T-helper 1 cell treated with Interleukin-12 subunit alpha and Interleukin-12 subunit beta and Interleukin-4 antibody, amounts not matched to agents 30 μg/mL and 1 μg/mL, for 36 hours (primary cell): ENCODE measurements around the gene SLC17A1.

ENCODE experiments used
- H3K27ac Mint-ChIP-seq: one replicate; pipeline ENCODE4 v1.8.0; 2021; ENCODE audit warnings: mild to moderate bottlenecking, mixed read lengths
- H3K27me3 Mint-ChIP-seq: one replicate; pipeline ENCODE4 v1.8.0; 2021; ENCODE audit warnings: low read depth, mixed read lengths
- H3K36me3 Mint-ChIP-seq: one replicate; pipeline ENCODE4 v1.8.0; 2021; ENCODE audit warnings: low read depth, mixed read lengths
- H3K4me1 Mint-ChIP-seq: one replicate; pipeline ENCODE4 v1.8.0; 2021; ENCODE audit warnings: low read depth, mixed read lengths
- H3K4me3 Mint-ChIP-seq: one replicate; pipeline ENCODE4 v1.8.0; 2021; ENCODE audit warnings: mild to moderate bottlenecking, moderate library complexity, mixed read lengths
- H3K9me3 Mint-ChIP-seq: one replicate; pipeline ENCODE4 v1.8.0; 2021; ENCODE audit warnings: mixed read lengths

Gene SLC17A1

DNA sequence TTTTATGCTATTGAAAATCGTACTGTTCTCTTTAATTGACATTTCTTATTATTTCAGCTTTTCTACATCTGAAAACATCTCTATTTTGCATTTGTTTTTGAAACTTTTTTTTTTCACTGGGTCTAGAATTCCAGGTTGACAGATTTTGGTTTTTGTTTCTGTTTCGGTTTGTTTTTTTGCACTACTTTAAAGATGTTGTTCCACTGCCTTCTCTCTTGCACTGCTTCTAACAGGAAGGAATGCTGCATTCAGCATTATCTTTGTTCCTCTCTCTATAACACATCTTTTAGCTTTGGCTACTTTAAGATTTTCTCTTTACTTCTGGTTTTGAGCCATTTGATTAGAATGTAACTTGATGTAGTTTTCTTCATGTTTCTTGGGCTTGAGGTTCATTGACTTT is 20.1 kb upstream of the SLC17A1 start:
- Mint-ChIP-seq H3K9me3 (no peaks in the 10 kb centered on the region), H3K27ac (peak overlapping the region; percentile 55), H3K27me3 (peaks cover 6% of the 10 kb centered on the region), H3K36me3 (no peaks in the 10 kb centered on the region), H3K4me1 (peaks cover 9% of the 10 kb centered on the region), H3K4me3 (no peak overlapping the region)

- Mint-ChIP-seq H3K4me1 (no peaks in the 10 kb centered on the region), H3K9me3 (peaks cover 3% of the 10 kb centered on the region), H3K27me3 (peaks cover 8% of the 10 kb centered on the region), H3K4me3 (no peak overlapping the region), H3K27ac (no peak overlapping the region), H3K36me3 (no peaks in the 10 kb centered on the region)
These were observed 12.7 kb upstream of the SLC17A1 start for GRCh38 chr6:25844518-25844917.

GRCh38 chr6:25842526-25842925 is 10.7 kb upstream of the SLC17A1 start:
- no peaks in the 10 kb centered on the region for H3K4me1 Mint-ChIP-seq
- peaks cover 3% of the 10 kb centered on the region for H3K9me3 Mint-ChIP-seq
- no peak overlapping the region for H3K4me3 Mint-ChIP-seq
- peaks cover 5% of the 10 kb centered on the region for H3K27me3 Mint-ChIP-seq
- no peak overlapping the region for H3K27ac Mint-ChIP-seq
- H3K36me3 Mint-ChIP-seq, result no peaks in the 10 kb centered on the region

DNA sequence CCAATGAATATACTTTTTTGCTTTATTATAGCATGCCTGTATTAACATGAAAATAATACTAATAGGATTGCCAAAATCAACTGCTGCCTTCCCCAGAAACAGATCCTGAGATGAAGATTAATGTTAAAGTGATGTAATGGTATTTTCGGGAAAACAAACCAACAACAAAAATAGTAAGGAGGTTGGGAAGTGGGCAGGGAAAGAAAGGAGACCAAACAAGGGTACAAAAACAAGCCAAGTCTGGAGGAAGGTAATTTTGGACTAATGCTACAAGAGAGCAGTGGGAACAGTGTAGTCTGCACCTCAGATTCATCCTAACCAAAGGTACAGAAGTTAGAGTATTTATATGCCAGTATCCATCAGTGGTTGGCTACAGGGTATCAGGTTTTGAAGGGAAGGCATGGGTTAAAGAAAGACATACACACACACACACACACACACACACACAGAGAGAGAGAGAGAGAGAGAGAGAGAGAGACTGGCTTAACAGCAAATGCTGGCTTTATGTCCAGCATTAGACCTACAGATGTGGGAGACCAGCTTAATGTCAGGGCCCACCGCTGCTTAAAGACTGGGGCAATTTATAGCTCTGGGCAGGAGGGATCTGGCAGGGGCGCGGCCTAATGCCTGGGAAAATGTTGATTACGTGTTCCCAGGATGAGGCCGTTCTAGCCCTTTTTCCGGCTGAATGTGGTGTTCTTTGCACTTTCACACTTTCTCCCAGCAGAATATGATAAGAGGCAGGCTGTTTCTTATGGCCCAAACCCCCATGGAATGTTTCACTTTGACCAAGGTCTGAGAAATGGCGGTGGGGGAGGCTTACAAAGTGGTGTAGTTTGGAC is 3.8 kb upstream of the SLC17A1 start:
- H3K36me3 Mint-ChIP-seq, result no peaks in the 10 kb centered on the region
- H3K27me3 Mint-ChIP-seq, result peaks cover 4% of the 10 kb centered on the region
- peaks cover 2% of the 10 kb centered on the region for H3K4me1 Mint-ChIP-seq
- no peak overlapping the region for H3K4me3 Mint-ChIP-seq
- no peak overlapping the region for H3K27ac Mint-ChIP-seq
- H3K9me3 Mint-ChIP-seq, result peaks cover 2% of the 10 kb centered on the region

DNA sequence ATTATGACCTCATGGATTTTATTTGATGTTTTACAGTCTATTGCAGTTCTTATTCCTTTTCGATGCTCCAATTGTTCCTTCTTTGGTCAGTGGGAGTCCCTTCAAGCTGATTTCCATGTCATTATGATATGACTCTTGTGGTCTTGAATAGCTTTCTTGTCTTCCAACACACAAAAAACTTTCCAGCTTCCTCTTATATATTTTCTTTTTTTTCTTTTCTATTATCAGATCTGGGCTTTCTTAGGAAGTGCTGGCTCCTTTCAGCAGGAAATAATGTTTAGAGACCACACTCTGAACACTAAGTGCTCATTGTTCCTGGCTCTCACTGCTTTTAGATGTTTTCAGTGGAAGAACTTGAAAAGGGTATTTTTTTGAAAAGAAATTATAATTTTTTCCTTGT is 3.1 kb upstream of the SLC17A1 start:
- Mint-ChIP-seq H3K4me1 (peaks cover 3% of the 10 kb centered on the region), H3K4me3 (no peak overlapping the region), H3K9me3 (no peaks in the 10 kb centered on the region), H3K27ac (no peak overlapping the region), H3K27me3 (peaks cover 4% of the 10 kb centered on the region), H3K36me3 (no peaks in the 10 kb centered on the region)

- Mint-ChIP-seq H3K36me3 (no peaks in the 10 kb centered on the region), H3K27ac (no peak overlapping the region), H3K9me3 (no peaks in the 10 kb centered on the region), H3K27me3 (peaks cover 4% of the 10 kb centered on the region), H3K4me1 (peaks cover 8% of the 10 kb centered on the region), H3K4me3 (no peak overlapping the region)
These were observed 1.3 kb upstream of the SLC17A1 start for GRCh38 chr6:25833136-25833535.

DNA sequence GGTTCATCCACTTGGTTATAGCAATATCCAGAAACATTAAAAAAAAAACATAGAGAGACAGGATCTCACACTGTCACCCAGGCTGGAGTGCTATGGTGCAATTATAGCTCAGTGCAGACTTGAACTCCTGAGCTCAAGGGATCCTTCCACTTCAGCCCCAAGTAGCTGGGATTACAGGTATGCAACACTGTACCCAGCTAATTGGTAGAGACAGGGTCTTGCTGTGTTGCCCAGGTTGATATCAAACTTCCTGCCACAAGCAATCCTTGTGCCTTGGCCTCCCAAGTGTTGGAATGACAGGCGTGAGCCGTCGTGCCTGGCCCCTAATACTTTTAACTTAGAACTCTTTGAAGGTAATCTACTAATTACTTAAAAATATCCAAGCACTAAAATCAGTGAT is 818 bp upstream of the SLC17A1 start:
- H3K27ac Mint-ChIP-seq, result no peak overlapping the region
- no peak overlapping the region for H3K4me3 Mint-ChIP-seq
- no peaks in the 10 kb centered on the region for H3K36me3 Mint-ChIP-seq
- peaks cover 8% of the 10 kb centered on the region for H3K4me1 Mint-ChIP-seq
- peaks cover 7% of the 10 kb centered on the region for H3K27me3 Mint-ChIP-seq
- H3K9me3 Mint-ChIP-seq, result no peaks in the 10 kb centered on the region

GRCh38 chr6:25832307-25832662 is 433 bp upstream of the SLC17A1 start:
- Mint-ChIP-seq H3K27me3 (peaks cover 9% of the 10 kb centered on the region), H3K9me3 (no peaks in the 10 kb centered on the region), H3K27ac (no peak overlapping the region), H3K4me1 (peaks cover 8% of the 10 kb centered on the region), H3K4me3 (no peak overlapping the region), H3K36me3 (no peaks in the 10 kb centered on the region)

- peaks cover 19% of the 10 kb centered on the region for H3K27me3 Mint-ChIP-seq
- peaks cover 10% of the 10 kb centered on the region for H3K9me3 Mint-ChIP-seq
- no peak overlapping the region for H3K4me3 Mint-ChIP-seq
- H3K4me1 Mint-ChIP-seq, result peaks cover 8% of the 10 kb centered on the region
- peaks cover 2% of the 10 kb centered on the region for H3K36me3 Mint-ChIP-seq
- H3K27ac Mint-ChIP-seq, result no peak overlapping the region
These were observed 1.4 kb downstream of the SLC17A1 start for GRCh38 chr6:25830458-25830857.

- H3K27ac Mint-ChIP-seq, result no peak overlapping the region
- H3K27me3 Mint-ChIP-seq, result peaks cover 26% of the 10 kb centered on the region
- H3K9me3 Mint-ChIP-seq, result peaks cover 11% of the 10 kb centered on the region
- no peak overlapping the region for H3K4me3 Mint-ChIP-seq
- peaks cover 8% of the 10 kb centered on the region for H3K4me1 Mint-ChIP-seq
- peaks cover 4% of the 10 kb centered on the region for H3K36me3 Mint-ChIP-seq
These were observed 2.5 kb downstream of the SLC17A1 start for GRCh38 chr6:25829375-25829774.

GRCh38 chr6:25821341-25821740 is 10.5 kb downstream of the SLC17A1 start:
- Mint-ChIP-seq H3K27me3 (peaks cover 32% of the 10 kb centered on the region), H3K9me3 (peaks cover 10% of the 10 kb centered on the region)

DNA sequence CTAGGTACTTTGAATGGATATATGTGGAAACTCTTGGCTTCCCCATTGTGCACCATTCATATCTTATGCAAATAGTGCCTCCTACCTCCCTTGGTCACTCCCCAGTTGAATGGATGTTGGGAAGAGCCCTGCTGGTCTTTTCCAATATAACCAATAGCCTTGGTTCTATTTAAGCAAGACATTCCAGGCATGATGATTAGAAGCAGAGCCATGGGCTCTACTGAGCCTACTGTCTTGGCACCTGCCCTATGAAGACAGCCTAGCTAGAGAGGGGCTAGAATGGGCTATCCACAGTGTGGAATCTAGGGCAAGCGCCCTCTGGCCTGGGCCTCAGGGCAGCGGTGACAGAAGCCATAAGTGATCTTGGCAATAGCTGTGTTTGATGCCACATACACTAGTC is 15.6 kb downstream of the SLC17A1 start:
- H3K9me3 Mint-ChIP-seq, result no peaks in the 10 kb centered on the region
- no peak overlapping the region for H3K4me3 Mint-ChIP-seq
- H3K36me3 Mint-ChIP-seq, result no peaks in the 10 kb centered on the region
- H3K27ac Mint-ChIP-seq, result no peak overlapping the region
- H3K27me3 Mint-ChIP-seq, result peaks cover 34% of the 10 kb centered on the region
- peaks cover 3% of the 10 kb centered on the region for H3K4me1 Mint-ChIP-seq

More at GRCh38 chr6:25821341-25821740, 10.5 kb downstream of the SLC17A1 start:
- Mint-ChIP-seq H3K27ac (no peak overlapping the region), H3K4me1 (peaks cover 10% of the 10 kb centered on the region), H3K36me3 (peaks cover 4% of the 10 kb centered on the region), H3K4me3 (no peak overlapping the region)

DNA sequence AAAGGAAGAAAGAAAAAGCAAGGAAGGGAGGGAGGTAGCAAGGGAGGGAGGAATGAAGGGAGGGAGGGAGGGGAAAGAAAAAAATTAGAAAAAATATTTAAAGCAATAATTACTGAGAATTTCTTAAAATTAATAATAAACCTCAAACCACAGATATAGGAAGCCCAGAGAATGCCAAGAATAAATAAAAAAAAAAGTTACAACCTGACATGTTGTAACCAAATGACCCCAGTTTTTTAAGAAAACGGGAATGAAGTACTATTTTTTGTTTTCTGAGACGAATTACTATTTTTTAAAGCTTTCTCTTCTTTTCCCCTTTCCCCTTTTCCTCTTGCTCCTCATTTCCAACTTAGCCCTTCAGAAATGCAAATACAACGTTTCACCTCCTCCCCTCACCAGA is 16.7 kb downstream of the SLC17A1 start:
- Mint-ChIP-seq H3K27ac (no peak overlapping the region), H3K4me3 (no peak overlapping the region), H3K27me3 (peaks cover 32% of the 10 kb centered on the region), H3K36me3 (no peaks in the 10 kb centered on the region), H3K9me3 (no peaks in the 10 kb centered on the region), H3K4me1 (peaks cover 1% of the 10 kb centered on the region)

GRCh38 chr6:25804804-25805203 is 27.0 kb downstream of the SLC17A1 start:
- H3K9me3 Mint-ChIP-seq, result no peaks in the 10 kb centered on the region
- no peak overlapping the region for H3K27ac Mint-ChIP-seq
- H3K36me3 Mint-ChIP-seq, result no peaks in the 10 kb centered on the region
- peaks cover 30% of the 10 kb centered on the region for H3K27me3 Mint-ChIP-seq
- H3K4me3 Mint-ChIP-seq, result no peak overlapping the region
- no peaks in the 10 kb centered on the region for H3K4me1 Mint-ChIP-seq

DNA sequence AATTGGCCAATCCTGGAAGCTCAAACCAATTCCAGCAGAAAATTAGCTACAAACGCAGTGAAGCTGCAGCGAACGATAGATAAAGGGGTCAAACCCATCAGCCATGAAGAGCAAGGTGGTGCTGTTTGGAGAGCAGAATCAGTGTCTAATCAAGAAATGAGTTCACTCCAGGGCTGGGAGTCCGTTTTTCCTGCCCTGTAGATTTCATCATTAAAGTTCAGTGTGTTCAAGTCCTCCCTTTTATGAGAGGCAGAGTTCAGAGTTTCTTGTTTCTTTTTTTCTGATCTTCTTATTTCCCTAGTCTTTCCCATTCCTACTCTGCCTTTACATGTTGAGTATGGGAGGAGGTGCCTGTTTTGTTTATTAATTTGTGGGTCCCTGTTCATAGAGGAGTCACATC is 30.4 kb downstream of the SLC17A1 start:
- Mint-ChIP-seq H3K27me3 (peaks cover 29% of the 10 kb centered on the region), H3K4me3 (no peak overlapping the region), H3K9me3 (no peaks in the 10 kb centered on the region), H3K27ac (no peak overlapping the region), H3K4me1 (no peaks in the 10 kb centered on the region), H3K36me3 (no peaks in the 10 kb centered on the region)
